NCI-H82 (cell line): ENCODE data around the gene ANAPC4.

Experiments used
- DNase-seq: peaks from one replicate; lab custom pipeline; 2025; lab: John Stamatoyannopoulos, UW

ANAPC4 gene

DNA sequence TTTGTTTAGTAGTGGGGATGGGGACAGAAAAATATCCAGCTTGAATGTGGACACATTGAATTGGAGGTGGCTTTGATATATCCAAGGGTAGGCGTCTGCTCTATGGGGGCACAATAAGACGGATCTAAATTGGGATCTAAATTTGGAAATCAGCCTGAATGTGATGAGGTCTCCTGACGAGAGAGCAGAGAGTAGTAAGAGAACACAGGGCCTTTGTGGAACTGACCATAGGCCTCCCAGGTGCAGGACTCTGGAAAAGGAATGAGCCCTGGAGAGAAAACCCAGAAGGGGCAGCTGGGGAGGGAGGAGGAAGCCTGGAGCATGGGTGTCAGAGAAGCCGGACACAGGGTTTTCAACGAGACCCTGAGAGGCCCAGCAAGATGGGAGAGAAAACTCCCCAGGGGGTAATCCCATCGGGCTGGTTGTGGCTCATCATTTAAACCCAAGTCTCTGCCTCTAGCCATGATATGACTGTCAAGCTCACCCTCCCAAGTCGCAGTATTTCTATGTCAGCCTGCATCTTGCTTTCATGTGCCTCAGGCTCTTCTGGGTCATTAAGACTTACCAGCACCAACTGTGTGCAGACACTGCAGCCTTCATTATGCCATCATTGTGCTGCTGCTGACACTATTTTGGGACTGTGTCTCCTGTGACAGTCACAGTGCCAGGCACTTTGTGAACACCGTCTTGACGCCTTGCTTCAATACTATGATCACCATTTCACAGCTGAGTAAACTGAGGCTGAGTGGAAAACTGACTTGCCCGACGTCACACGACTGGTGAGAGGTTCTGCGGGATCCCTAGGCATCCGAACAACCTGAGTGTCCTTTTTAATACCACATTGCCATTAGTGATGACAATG is 57.1 kb downstream of the ANAPC4 start:
- no peak for DNase-seq

DNA sequence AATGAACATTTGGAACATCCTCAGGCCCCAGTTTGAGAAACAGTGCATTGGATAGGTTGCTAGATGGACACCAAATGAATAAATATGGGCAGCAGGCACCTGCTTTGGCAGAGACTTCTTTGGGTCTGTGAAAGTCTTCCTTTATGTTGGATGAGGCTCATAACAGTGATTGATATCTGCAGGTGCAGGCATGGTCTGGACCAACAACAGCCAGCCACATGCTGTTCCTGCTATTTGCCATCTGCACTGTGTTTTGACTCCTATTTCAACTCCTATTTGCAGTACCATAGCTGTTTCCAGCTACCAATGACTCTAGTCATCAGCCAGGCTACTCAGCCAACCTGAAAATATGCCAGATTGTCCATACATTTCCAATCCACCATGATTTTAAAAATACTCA is 60.9 kb downstream of the ANAPC4 start:
- no peak for DNase-seq

DNA sequence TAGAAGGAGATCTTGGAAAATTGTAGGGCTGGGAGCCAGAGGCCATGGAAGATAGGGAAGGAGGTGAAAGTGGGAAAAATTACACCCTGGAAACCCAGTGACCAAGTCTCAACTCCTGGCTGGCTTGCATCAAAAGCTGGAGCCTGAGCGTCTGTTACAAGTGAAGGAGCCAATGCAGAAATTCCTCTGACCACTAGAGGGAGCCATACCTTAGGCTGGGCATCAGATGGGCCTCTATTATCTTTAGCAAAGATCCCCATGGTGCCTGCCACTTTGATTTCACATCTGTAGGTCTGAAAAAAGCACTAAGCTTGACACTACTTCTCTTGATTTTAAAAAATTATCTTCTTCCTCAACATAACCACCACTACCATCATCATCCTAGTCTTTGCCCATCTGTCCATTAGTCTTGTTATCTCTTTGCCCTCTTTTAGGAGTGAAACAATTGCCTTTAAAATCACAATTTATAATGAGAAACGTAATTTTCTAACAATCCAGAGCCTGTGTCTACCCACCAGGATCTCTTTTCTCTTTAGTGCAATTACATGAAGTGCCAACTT is 62.9 kb downstream of the ANAPC4 start:
- peak; percentile 84 for DNase-seq

DNA sequence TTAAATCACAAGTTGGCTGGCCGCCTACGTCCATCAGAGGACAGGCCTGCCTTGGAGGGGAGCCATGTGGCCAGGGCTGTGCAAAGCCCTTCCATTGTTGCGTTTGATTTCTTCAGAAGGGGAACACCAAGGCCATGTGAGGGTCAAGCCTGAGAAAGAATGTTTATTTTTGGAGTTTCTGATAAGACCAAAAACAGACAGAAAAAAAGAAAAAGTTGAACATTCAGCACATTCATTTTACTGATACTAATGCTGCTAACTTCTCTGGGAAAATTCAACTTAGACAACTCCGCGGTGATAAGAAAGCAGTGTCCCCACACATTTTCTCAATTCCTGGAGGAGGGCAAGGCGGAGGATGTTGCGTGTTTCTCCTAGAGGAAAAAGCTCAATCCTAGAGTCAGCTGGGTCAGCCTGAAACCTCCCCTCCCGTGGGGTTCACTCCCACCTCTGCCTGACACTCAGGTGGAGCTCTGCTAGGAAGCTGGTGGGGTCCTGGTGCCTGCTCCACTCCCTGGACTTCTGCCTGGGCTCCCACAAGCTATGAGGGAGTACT is 63.5 kb downstream of the ANAPC4 start:
- no peak for DNase-seq

DNA sequence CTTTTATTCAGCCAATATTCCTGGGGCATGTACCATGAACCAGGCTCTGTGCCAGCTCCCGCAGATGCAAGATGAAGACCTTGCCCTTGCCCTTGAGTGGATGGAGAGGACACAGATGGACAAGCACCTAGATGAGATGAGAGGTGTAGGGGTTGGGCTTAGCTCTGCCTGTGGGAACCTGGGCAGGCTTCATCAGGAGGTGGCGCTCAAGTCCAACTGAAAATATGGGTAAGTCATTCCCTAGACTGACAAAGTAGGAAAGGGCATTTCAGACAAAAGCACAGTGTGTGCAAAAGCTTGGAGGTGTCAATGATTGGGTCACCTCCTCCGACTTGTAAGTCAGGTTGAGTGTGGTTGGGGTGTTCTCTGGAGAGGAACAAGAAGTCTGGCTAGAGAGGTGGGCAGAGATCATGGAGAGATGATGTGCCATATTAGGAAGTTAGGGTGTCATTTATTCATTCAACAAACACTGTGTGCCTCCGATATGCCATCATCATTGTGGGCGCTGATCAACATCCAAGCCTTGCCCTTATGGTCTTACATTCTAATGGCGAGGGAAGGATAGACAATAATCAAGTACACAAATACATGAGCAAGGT is 64.6 kb downstream of the ANAPC4 start:
- DNase-seq, result peak; percentile 61

DNA sequence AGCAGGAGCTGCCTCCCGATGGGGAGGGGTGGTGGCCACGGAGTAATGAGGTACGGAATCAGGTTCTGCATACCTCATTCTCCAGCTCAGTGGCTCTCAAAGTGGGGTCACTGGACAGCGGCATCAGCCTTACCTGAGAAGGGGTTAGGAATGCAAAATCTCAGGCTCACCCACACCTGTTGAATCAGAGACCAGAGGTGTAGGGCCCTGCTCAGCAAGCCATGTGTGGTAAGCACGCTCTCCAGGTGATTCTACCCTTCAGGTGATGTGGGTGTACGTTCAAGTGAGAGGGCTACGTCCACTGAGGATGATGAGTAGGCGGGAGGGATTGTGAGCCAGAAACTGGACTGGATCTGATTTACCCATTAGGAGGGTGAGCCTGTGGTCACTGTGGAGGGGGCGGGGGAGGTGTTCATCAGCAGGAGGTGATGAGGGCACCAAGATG is 65.8 kb downstream of the ANAPC4 start:
- DNase-seq, result no peak

DNA sequence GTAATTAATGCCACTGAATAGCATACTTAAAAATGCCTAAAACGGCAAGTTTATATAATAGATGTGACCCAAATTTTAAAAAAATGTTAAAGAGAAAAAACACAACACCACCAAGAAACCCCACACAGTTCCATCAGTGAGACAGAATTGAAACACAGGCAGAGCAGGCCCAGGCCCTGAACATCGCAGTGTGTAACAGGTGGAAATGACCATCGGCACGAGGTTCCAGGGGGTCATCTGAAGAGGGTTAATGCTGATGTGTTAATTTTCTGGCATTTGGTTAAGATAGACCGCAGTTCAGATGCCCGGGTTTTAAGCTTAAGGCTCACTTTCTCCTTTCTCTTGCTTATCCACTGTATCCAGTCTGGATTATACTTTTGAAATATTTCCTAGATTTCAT is 66.8 kb downstream of the ANAPC4 start:
- DNase-seq, result no peak

DNA sequence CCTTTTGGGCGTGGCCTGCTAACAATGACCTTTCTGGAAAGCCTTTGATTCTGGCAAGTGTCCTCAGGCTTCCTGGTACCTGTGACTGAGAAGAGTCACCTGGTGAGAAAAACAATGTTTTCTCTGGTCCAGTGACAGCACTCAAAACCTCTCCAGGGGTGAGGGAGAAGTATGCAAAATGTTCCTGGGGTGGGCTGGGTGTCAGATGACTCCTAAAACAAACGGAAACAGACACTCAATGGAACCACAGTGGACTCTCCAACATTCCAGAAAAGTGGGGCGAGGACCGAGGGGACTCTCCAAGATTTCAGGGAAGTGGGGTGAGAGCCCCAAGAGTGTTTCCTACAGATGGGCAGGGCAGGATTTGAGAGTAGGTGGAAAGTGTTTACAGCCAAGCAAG is 69.5 kb downstream of the ANAPC4 start:
- no peak for DNase-seq

DNA sequence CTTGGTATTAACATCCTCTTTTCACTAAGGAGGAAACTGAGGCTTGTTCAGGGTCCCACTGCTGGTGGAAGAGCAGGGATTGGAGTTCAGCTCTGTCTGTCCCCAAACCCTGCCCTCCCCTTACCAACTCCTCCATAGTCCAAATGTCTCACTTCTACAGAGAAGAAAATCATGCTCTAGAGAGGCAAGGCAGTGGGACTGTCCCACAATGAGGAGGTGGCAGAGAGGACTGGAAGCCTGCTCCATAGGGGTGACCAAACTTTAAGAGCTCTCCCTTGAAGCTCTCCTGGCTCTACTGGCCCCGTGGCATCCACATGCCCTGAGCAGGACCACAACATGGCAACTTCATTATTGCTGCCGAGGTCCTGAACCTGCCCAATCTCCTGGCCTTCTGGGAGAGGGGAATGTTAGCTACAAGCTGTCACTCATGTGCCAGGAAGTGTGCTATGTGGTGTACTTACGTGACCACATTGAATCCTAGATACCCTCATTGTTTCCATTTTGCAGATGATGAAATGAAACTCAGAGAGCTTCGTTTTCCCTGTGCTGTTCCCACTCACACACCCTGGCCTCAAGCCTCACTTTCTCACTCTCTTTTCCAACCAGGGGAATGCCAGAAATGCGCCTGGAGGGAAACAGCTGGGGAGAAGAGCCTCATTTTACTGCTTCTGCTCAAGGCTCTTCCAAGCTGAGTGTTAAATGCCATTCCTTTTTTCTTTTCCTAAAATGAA is 71.5 kb downstream of the ANAPC4 start:
- no peak for DNase-seq

DNA sequence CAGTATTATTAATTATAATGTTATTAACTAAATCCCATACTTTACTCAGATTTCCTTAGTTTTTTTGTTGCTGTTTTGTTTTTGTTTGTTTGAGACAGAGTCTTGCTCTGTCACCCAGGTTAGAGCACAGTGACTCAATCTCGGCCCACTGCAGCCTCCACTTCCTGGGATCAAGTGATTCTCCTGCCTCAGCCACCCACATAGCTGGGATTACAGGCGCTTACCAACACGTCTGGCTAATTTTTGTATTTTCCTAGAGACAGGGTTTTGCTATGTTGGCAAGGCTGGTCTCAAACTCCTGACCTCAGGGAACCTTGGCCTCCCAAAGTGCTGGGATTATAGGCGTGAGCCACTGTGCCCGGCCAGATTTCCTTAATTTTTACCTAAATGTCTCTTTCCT is 72.2 kb downstream of the ANAPC4 start:
- DNase-seq, result no peak

DNA sequence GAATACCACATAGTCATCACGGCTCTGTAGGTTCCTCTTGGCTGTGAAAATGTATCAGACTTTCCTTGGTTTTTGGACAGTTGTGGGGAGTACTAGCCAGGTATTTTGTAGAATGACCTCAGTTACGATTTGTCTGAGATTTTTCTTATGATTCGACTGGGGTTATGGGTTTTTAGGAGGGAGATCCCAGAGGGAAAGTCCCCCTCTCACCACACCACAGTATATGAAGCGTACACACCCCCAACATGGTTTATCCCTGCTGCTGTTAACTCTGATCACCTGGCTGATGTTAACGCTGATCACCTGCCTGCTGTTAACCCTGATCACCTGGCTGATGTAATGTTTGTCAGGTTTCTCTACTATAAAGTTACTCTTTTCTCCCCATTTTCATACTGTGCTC is 72.6 kb downstream of the ANAPC4 start:
- no peak for DNase-seq

DNA sequence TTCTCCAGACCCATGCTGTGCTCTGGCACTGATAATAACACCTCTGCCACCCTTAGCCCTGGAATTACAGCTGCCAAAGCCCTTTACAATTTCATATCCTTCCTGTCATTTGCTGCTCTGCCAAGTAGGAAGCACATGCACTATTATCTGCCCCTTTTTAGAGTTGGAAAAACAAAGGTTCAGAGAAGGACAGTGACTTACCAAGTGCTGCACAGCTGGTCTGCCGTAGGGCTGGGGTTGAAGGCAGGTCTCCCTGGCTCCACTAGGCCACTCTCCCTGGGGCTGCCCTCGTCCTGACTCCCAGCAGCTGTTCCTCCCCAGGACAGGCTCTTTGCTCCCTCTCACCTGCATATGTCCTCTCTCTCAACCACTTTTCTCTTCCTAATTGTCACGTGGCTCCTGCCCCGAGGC is 73.4 kb downstream of the ANAPC4 start:
- no peak for DNase-seq

DNA sequence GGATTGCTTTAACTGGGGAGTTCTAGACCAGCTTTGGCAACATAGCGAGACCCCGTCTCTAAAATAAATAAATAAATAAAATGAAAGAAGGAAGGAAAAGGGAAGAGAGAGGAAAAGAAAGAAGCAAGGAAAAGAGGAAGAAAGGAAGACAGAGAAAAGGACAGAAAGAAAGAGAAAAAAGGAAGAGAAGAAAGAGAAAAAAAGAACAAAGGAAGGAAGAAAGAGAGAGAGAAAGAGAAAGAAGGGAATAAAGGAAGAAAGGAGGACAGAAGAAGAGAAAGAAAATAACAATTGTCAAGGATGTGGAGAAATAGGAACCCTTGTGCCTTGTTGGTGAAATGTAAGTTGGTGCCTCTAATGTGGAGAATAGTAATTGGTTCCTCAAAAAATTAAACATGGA is 74.6 kb downstream of the ANAPC4 start:
- DNase-seq, result no peak

DNA sequence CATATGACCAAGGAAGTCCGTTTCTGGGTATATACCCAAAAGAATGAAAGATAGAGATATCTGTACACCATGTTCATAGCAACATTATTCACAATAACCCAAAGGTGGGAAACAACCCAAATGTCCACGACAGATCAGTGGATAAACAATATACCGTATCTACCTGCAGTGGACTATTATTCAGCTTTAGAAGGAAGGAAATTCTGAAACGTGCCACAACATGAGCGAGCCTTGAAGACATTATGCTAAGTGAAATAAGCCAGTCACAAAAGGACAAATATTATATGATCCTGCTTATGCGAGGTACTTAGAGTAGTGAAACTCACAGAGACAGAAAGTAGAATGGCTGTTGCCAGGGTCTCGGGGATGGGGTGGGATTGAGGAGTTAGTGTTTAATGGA is 75.0 kb downstream of the ANAPC4 start:
- DNase-seq, result no peak

DNA sequence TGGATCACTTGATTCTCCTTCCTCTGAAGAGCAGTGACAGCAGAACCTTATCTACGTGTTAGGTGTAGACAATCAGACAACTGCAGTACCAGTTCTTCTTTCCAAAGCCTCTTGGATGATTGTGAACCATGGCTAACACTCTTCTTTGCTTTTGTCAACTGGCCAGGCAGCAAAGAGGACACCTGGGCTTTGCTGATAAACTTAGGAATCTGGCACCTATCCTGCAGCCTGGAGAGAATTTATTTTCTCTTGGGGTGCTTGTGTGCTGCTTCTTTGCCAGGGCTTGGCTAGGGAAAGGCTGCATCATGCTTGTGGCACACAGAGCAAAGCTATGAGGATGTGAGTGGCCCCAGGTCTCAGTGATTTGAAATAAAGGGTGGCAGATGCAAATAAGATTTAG is 77.4 kb downstream of the ANAPC4 start:
- DNase-seq, result no peak

DNA sequence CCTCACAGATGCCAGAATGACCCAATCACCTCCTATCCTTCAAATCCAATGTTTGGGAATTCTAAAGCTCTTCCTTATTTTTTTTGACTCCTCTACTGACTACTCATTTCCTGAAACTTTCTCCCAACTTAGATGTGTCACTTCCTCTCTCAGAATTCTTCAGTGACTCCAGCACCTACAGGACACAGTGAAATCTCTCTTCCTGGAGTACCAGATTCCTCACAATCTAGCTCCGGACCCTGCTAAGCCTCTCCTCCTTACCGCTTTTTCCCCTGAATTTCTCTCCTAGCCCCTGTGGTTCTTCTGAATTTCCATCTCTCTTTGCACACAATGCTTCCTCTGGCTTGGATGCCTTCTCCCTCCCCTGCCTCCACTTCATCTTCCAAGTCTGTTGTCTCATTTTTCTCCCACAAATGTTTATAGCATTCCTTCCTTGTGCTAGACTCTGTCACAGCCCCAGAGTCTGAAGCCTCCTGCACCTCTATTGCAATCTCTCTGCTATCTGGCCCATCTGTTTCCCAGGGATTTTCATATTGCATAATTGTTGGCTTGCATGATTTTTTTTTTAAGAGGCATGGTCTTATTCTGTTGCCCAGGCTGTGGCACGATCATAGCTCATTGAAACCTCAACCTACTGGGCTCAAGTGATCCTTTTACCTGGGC is 80.1 kb downstream of the ANAPC4 start:
- no peak for DNase-seq

DNA sequence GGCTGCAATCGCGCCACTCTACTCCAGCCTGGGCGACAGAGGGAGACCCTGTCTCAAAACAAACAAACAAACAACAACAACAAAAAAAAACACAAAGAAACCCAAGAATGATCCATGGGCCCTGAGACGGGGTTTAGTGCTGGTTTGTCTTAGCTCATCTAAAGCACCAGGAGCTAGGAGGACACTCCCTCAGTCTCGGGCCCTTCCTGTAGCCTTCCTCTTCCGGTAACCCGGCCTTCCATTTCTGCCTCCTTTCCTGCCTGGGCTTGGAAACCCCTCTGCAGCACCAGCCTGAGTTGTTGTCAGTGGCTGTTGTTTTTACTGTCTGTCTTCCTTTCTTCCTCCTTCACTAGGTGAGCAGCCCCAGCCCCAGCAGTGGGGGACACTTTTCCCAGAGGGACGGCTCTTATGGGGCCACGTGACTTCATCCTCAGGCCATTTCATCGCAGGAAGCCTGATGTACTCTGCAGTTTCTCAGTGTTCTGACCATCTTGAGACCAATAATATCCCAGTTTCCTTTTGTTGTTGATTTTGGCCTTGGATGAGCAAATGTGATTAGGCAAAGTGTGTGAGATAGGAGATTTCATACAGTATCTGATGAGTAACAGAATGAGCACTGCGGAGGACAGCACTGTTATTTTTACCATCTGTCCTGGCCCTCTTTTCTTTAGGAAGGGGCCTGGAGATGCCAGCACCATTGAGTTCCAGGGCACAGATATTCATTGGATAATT is 90.1 kb downstream of the ANAPC4 start:
- no peak for DNase-seq

DNA sequence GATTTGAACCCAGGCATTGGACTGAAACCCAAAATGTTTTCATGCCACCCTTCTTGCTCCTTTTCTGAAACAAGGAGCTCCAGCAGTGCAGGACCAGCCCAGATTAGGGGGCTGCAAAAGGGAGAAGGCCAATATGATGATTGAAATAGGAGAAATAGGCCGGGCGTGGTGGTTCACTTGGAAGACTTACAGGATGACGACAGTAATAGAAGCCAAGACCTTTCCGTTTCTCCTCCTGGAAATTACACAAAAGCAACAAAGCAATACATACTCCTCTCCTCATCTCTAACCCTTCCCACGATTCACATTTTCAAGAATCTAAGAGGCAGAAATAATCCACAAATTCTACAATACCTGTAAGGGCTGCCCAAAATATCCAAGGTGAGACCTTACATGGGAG is 90.8 kb downstream of the ANAPC4 start:
- no peak for DNase-seq
